ENCODE data around the gene SRRM2. TPM values are rescaled to one million over a fixed set of nuclear protein-coding genes. Genes with fewer than 3 reads are reported as not detected.

The SRRM2 gene
- total RNA-seq, 6 experiments from 2014 or later: 111 to 419 (median 289) TPM

GRCh38 chr16:2713523-2713922 lies 38.9 kb upstream of the SRRM2 start:
- no peaks in the 10 kb centered on the region for H3K9me3 ChIP-seq
- intact Hi-C loops (cut with DNase I): no loop called here
- ATAC-seq: no peak
- H3K27me3 ChIP-seq: no peaks in the 10 kb centered on the region
- TF ChIP-seq CTCF (IDR thresholded peaks at IDR 0.05) (no peak), POLR2A (IDR thresholded peaks at IDR 0.05) (no peak)
- H3K4me1 ChIP-seq: peaks cover 0 to under 1% (median 0%) of the 10 kb centered on the region in 4 donors
- DNase-seq: peak in 1 of 3 donors; percentile 9
- no peak overlapping the region for H3K27ac ChIP-seq
- WGBS (ENCODE audit: insufficient coverage, low coverage, low lambda C conversion rate, missing lambda C conversion rate): no CpG with 5 or more reads among the region's 14 CpGs
- no peak overlapping the region for H3K4me3 ChIP-seq
- peaks cover 0 to 2% (median 0%) of the 10 kb centered on the region in 4 donors for H3K36me3 ChIP-seq

DNA sequence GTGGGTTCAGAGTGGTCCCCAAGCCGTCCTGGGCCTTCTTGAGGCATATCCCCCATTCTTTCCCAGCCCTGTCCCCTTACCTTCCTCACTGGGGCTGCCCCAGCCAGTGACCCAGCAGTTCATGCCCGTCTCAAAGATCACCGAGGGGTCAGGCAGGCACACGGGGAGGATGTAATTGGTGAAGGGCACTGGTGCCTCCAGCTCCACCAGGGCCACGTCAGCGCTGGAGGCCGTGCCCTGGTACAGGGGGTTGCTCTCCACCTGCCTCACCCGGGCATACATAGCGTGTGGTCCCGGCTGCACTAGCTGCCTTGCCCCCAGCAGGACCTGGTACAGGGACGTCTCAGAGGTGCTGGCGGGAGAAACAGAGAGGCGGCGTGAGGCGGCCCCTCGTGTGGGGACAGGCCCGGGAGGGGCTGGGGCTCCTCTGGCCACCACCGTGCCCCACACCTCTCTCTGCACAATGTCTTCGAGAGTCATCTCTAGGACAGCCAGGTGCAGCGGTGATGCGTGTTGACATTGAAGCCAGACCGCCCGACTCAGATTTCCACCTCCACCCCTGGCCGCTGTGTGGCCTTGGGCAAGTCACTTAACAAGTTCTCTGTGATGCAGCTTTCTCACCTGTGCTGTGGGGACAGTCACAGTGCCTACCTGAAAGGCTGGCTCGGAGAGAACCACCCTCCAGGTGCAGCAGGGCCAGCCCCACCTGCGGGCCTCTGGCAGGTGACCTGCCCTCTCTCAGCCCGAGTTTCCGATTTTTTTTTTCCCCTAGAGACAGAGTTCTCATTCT lies 38.3 kb upstream of the SRRM2 start:
- Histone ChIP-seq H3K4me3 (no peak overlapping the region), H3K27ac (no peak overlapping the region), H3K36me3 (no peaks in the 10 kb centered on the region), H3K4me1 (peaks cover 0 to 7% (median 2%) of the 10 kb centered on the region in 4 donors), H3K27me3 (no peaks in the 10 kb centered on the region), H3K9me3 (no peaks in the 10 kb centered on the region)
- ATAC-seq (no peak), DNase-seq (peak in 1 of 3 donors; percentile 14)
- TF ChIP-seq CTCF (IDR thresholded peaks at IDR 0.05) (no peak), POLR2A (IDR thresholded peaks at IDR 0.05) (no peak)
- WGBS (ENCODE audit: insufficient coverage, low coverage, low lambda C conversion rate, missing lambda C conversion rate): 71% methylated on average over 9 of the region's 28 CpGs
- intact Hi-C loops (cut with DNase I): no loop called here

DNA sequence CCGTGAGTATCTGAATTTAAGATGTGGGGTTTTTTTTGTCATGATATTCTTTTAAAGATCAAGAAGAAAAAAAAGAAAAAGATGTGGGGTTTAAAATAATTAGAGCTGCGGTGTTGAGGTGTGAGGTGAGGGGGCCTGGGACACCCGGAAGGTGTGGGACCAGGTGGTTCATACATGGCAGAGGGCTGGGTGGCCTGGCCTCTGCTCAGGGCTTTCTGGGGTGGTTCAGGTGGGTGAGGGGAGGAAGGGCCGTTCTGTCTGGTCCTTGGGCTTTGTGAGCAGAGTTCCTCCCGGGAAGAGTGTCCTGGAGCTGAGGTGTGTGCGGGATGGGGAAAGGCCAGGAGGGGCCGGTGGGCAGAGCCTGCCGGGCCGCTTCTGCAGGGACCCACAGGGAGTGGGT lies 37.4 kb upstream of the SRRM2 start:
- intact Hi-C loops (cut with DNase I): no loop called here
- Histone ChIP-seq H3K4me1 (peaks cover 0 to 16% (median 6%) of the 10 kb centered on the region in 4 donors), H3K4me3 (no peak overlapping the region), H3K27me3 (no peaks in the 10 kb centered on the region), H3K36me3 (no peaks in the 10 kb centered on the region), H3K27ac (no peak overlapping the region), H3K9me3 (no peaks in the 10 kb centered on the region)
- WGBS (ENCODE audit: insufficient coverage, low coverage, low lambda C conversion rate, missing lambda C conversion rate): 43% methylated on average over 5 of the region's 9 CpGs
- TF ChIP-seq CTCF (IDR thresholded peaks at IDR 0.05): no peak
- TF ChIP-seq POLR2A (IDR thresholded peaks at IDR 0.05): no peak
- ATAC-seq (no peak), DNase-seq (no peak)

DNA sequence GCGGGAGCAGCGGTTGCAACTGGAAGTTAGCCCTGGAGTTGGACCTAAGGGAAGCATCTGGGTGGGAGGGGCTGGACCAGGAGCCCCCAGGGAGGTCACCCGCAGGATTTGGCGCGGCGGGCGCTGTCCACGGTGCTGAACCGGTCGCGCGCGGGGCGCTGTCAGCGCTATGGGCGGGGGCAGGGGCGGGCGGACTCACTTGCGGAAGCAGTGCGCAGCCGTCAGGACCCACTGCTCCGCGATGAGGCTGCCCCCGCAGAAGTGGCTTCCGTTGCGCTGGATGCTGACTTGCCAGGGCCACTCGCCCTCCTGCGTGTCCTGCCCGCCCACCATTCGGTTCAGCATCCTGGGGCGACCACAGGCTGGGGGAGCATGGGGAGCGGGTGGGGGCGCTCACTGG lies 36.9 kb upstream of the SRRM2 start:
- intact Hi-C loops (cut with DNase I): no loop called here
- Histone ChIP-seq H3K27me3 (no peaks in the 10 kb centered on the region), H3K27ac (no peak overlapping the region), H3K4me3 (no peak overlapping the region), H3K36me3 (no peaks in the 10 kb centered on the region), H3K9me3 (no peaks in the 10 kb centered on the region), H3K4me1 (peaks cover 0 to 20% (median 6%) of the 10 kb centered on the region in 4 donors)
- DNase-seq (peak; percentile 49 to 69 (median 52)), ATAC-seq (peak in 3 of 4 donors; percentile 14 to 53 (median 24))
- WGBS (ENCODE audit: insufficient coverage, low coverage, low lambda C conversion rate, missing lambda C conversion rate): 59% methylated on average over 6 of the region's 33 CpGs
- TF ChIP-seq POLR2A (IDR thresholded peaks at IDR 0.05) (no peak), CTCF (IDR thresholded peaks at IDR 0.05) (no peak)
